ENCODE results near the gene NKAIN2. TPM values are rescaled to one million over a fixed set of nuclear protein-coding genes. Genes with fewer than 3 reads are reported as not detected.

The NKAIN2 gene
- total RNA-seq, 1 donor from 2014 or later, result 4.0 TPM

DNA sequence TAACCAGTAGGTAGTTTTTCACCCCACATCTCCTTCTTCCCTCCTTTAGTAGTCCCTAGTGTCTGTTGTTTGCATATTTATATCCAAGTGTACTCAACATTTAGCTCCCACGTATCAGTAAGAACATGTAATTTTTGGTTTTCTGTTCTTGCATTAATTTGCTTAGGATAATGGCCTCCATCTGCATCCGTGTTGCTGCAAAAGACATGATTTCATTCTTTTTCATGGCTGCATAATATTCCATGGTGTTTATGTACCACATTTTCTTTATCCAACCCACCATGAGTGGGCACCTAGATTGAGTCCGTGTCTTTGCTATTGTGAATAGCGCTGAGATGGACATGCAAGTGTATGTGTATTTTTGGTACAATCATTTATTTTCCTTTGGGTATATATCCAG is 306.8 kb downstream of the NKAIN2 start:
- peaks cover 19% of the 10 kb centered on the region for H3K9me3 Mint-ChIP-seq (ENCODE audit: low read depth)

DNA sequence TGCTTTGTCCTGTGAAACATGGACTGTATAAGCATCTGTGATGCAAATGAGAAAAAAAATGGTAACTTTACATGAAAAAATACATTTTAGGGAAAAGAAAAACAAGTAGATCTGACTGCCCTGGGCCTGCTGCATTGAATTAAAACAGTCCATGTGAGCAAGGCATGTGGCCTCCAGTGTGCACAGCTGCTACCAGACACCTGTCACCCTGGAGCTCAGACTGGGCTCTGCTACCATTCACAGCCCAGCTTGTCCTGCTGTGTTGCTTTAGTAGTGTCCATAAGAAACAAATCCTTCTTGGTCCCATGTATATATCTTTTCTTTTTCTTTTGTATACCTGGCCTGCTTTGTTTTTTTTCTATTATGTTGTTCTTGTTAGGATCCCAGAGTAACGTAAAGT is 315.9 kb downstream of the NKAIN2 start:
- Mint-ChIP-seq H3K27me3 (ENCODE audit: low read depth) (peaks cover 5% of the 10 kb centered on the region), H3K36me3 (ENCODE audit: low read depth) (no peaks in the 10 kb centered on the region), H3K9me3 (ENCODE audit: low read depth) (no peaks in the 10 kb centered on the region), H3K4me3 (ENCODE audit: unreplicated experiment) (no peak overlapping the region), H3K4me1 (ENCODE audit: low read depth) (peaks cover 9% of the 10 kb centered on the region), H3K27ac (ENCODE audit: unreplicated experiment) (no peak overlapping the region)
- TF ChIP-seq, protein P1, sequence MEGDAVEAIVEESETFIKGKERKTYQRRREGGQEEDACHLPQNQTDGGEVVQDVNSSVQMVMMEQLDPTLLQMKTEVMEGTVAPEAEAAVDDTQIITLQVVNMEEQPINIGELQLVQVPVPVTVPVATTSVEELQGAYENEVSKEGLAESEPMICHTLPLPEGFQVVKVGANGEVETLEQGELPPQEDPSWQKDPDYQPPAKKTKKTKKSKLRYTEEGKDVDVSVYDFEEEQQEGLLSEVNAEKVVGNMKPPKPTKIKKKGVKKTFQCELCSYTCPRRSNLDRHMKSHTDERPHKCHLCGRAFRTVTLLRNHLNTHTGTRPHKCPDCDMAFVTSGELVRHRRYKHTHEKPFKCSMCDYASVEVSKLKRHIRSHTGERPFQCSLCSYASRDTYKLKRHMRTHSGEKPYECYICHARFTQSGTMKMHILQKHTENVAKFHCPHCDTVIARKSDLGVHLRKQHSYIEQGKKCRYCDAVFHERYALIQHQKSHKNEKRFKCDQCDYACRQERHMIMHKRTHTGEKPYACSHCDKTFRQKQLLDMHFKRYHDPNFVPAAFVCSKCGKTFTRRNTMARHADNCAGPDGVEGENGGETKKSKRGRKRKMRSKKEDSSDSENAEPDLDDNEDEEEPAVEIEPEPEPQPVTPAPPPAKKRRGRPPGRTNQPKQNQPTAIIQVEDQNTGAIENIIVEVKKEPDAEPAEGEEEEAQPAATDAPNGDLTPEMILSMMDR (IDR thresholded peaks at IDR 0.05), result no peak
- DNase-seq (ENCODE audit: low spot score), result no peak

More for the DNA sequence above, 306.8 kb downstream of the NKAIN2 start:
- no peak for DNase-seq (ENCODE audit: low spot score)
- no peaks in the 10 kb centered on the region for H3K4me1 Mint-ChIP-seq (ENCODE audit: low read depth)
- H3K27me3 Mint-ChIP-seq (ENCODE audit: low read depth), result peaks cover 8% of the 10 kb centered on the region
- H3K36me3 Mint-ChIP-seq (ENCODE audit: low read depth), result peaks cover 3% of the 10 kb centered on the region
- TF ChIP-seq, protein P1 (IDR thresholded peaks at IDR 0.05), result no peak
- no peak overlapping the region for H3K27ac Mint-ChIP-seq (ENCODE audit: unreplicated experiment)
- no peak overlapping the region for H3K4me3 Mint-ChIP-seq (ENCODE audit: unreplicated experiment)

DNA sequence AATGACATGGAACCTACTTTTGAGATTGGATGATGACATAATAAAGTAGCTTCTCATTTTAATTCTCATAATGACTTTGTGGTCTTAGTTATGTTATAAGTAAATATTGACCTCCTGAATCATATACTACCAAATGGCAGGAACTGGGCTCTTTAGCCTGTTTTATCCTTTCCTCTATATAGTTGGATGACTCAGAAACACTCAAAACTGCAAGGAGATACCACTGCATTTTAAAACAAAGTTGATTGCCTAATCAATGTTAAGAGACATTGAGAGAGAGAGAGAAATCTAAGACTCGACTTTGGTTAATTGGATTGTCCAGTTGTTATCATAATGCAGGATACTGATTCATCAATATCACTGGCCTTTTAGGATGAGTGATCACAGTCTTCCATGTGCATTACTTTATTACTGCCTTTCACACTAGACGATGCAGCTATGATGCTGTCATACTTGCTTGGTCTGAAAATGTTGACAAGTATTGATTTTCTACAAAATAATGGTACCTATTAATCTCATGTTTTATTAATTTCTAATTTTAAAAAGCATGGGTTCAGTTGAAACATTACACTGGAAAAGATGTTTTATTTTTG is 320.0 kb downstream of the NKAIN2 start:
- Mint-ChIP-seq H3K36me3 (ENCODE audit: low read depth) (peaks cover 1% of the 10 kb centered on the region), H3K4me3 (ENCODE audit: unreplicated experiment) (no peak overlapping the region)
- TF ChIP-seq, protein P1 (IDR thresholded peaks at IDR 0.05), result no peak

DNA sequence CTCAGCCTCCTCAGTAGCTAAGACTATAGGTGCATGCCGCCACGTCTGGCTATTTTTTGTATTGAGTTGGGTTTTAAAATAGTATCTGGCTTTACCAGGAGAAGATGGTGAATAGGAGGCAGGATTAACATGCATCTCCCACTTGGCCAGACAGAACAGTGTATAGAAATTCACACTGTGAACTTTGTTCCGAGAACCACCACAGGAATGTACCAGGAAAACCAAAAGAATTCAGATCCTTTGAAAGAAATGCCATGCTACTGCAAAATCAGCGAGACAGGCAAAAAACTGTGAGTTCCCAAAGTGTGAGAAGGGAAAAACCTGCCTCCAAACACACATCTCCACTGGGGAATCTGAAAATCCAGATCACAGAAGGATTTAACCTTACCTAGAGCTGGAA is 327.6 kb downstream of the NKAIN2 start:
- DNase-seq (ENCODE audit: low spot score), result no peak

More for the DNA sequence above, 320.0 kb downstream of the NKAIN2 start:
- H3K27me3 Mint-ChIP-seq (ENCODE audit: low read depth), result peaks cover 4% of the 10 kb centered on the region
- DNase-seq (ENCODE audit: low spot score), result no peak
- no peaks in the 10 kb centered on the region for H3K9me3 Mint-ChIP-seq (ENCODE audit: low read depth)
- no peak overlapping the region for H3K27ac Mint-ChIP-seq (ENCODE audit: unreplicated experiment)
- peaks cover 9% of the 10 kb centered on the region for H3K4me1 Mint-ChIP-seq (ENCODE audit: low read depth)

DNA sequence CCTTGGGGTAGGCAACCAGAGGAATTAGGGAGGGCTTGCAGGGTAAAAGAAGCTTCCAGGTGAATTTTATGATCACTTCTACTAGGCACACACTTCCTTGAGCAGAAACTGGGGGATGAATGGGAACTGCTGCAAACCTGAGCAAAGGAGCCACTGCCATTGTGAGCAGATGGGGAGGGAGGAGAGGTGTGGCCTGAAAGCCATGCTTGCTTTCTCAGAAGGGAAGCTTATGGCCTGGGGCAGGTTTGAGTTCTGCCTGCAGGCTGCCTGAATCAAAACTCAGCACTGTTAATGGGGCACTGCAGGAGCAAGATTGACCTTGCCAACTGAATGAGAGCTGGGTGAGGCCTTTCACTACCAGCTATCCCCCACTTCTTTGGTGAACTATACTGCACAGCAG is 328.1 kb downstream of the NKAIN2 start:
- no peak for DNase-seq (ENCODE audit: low spot score)
- TF ChIP-seq, protein P1 (IDR thresholded peaks at IDR 0.05), result no peak
- H3K27me3 Mint-ChIP-seq (ENCODE audit: low read depth), result peaks cover 4% of the 10 kb centered on the region
- H3K4me3 Mint-ChIP-seq (ENCODE audit: unreplicated experiment), result no peak overlapping the region
- peak overlapping the region; percentile 83 for H3K27ac Mint-ChIP-seq (ENCODE audit: unreplicated experiment)
- H3K9me3 Mint-ChIP-seq (ENCODE audit: low read depth), result peaks cover 20% of the 10 kb centered on the region
- peaks cover 4% of the 10 kb centered on the region for H3K36me3 Mint-ChIP-seq (ENCODE audit: low read depth)
- H3K4me1 Mint-ChIP-seq (ENCODE audit: low read depth), result peaks cover 22% of the 10 kb centered on the region

More for the DNA sequence above, 327.6 kb downstream of the NKAIN2 start:
- peaks cover 17% of the 10 kb centered on the region for H3K9me3 Mint-ChIP-seq (ENCODE audit: low read depth)
- H3K27me3 Mint-ChIP-seq (ENCODE audit: low read depth), result peaks cover 4% of the 10 kb centered on the region
- TF ChIP-seq, protein P1 (IDR thresholded peaks at IDR 0.05), result no peak
- H3K4me3 Mint-ChIP-seq (ENCODE audit: unreplicated experiment), result no peak overlapping the region
- peaks cover 4% of the 10 kb centered on the region for H3K36me3 Mint-ChIP-seq (ENCODE audit: low read depth)
- peak overlapping the region; percentile 83 for H3K27ac Mint-ChIP-seq (ENCODE audit: unreplicated experiment)
- peaks cover 22% of the 10 kb centered on the region for H3K4me1 Mint-ChIP-seq (ENCODE audit: low read depth)
